Left ventricle myocardium inferior (tissue), 1 donor: ENCODE measurements around the gene HPGD. TPM values are rescaled to one million over a fixed set of nuclear protein-coding genes. Genes with fewer than 3 reads are reported as not detected.

Experiments used
- DNase-seq: peaks from one replicate; pipeline ENCODE4 v3.0.0-alpha.2; 2020
- H3K27ac ChIP-seq: fragments of 200-600 bp; replicated peaks from 2 replicates; pipeline ENCODE4 v1.8.0; 2021
- H3K27me3 ChIP-seq: fragments of 200-600 bp; 2 replicates; pipeline ENCODE4 v1.8.0; 2021; ENCODE audit warnings: low read depth
- H3K36me3 ChIP-seq: fragments of 200-600 bp; 2 replicates; pipeline ENCODE4 v1.8.0; 2021
- H3K4me1 ChIP-seq: fragments of 200-600 bp; 2 replicates; pipeline ENCODE4 v1.8.0; 2021
- H3K4me3 ChIP-seq: fragments of 200-600 bp; 2 replicates; pipeline ENCODE4 v1.8.0; 2021; ENCODE audit warnings: mild to moderate bottlenecking, moderate library complexity
- H3K9me3 ChIP-seq: fragments of 200-600 bp; replicated peaks from 2 replicates; pipeline ENCODE4 v1.8.0; 2021
- CTCF ChIP-seq: fragments of 200-600 bp; IDR thresholded peaks from 2 replicates; pipeline ENCODE4 v1.8.0; 2021; ENCODE audit warnings: antibody characterized with exemption, mild to moderate bottlenecking, borderline replicate concordance
- intact Hi-C: fragments of 100-400 bp; cut with micrococcal nuclease; formaldehyde crosslinking; loops from one replicate; pipeline ENCODE4 v1.11.0; 2022
- total RNA-seq: library from RNA; stranded (reverse); fragmentation: NEBNext Ultra II Directional; extraction: Animal tissue kit (Norgen Biotek cat#: 25700); gene quantifications from one replicate; pipeline ENCODE4 v1.2.1, GENCODE V29; 2021
- donor health status: DM: no; HTN: yes; CAD: no; lungs with severe emphysema.

Gene HPGD
- total RNA-seq, 1 donor from 2014 or later, result 1.4 TPM

- H3K4me3 ChIP-seq, result no peak overlapping the region
- no peak for DNase-seq
- H3K27me3 ChIP-seq, result no peaks in the 10 kb centered on the region
- no peak for TF ChIP-seq CTCF
- intact Hi-C loops, result no loop called here
- no peaks in the 10 kb centered on the region for H3K9me3 ChIP-seq
- no peak overlapping the region for H3K27ac ChIP-seq
- no peaks in the 10 kb centered on the region for H3K36me3 ChIP-seq
- no peaks in the 10 kb centered on the region for H3K4me1 ChIP-seq
Observed at GRCh38 chr4:174450786-174451125, 71.5 kb downstream of the HPGD start.

DNA sequence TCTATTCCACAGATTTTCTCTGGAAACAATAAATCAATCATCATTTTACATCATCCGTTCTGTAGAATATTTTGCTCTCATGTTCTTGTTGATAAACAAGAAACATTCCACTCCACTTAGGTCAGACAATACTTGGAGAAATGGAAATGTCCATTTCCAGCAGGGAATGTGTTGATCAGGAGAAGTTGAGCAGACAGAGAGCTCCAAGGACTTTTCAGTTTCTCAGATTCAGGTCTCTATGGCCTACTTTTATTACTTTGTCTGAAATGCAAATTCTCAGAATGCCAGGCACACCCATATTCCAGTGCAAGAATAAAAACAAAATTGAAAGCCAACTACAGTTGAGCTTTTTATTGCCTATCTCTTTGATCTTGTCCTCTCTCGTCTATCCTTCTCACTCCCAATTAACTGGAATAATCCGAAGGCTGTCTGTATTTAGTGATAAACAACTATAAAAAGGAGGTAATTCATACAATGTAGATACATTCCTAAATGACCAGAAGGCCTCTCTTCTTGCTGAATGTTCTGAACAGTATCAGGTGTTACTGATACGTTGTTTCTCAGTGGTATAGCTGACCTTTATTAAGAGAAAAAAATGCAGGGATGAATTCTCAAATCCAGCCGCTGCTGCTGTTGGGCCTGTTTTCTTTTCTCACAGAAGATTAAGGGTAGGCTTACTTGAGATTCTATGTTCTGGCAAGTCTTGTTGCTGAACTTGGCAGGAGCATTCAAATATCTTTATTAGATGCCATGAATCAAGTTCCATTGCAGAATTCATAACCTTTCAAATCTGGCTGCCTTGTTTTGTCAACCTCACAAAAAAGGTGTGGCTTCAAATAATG is 72.1 kb downstream of the HPGD start:
- Histone ChIP-seq H3K9me3 (no peaks in the 10 kb centered on the region), H3K36me3 (no peaks in the 10 kb centered on the region), H3K4me3 (no peak overlapping the region), H3K4me1 (no peaks in the 10 kb centered on the region), H3K27me3 (no peaks in the 10 kb centered on the region), H3K27ac (no peak overlapping the region)
- no peak for DNase-seq
- intact Hi-C loops, result no loop called here
- TF ChIP-seq CTCF, result no peak

GRCh38 chr4:174449152-174449551 is 73.1 kb downstream of the HPGD start:
- no peak for DNase-seq
- intact Hi-C loops, result no loop called here
- Histone ChIP-seq H3K27ac (no peak overlapping the region), H3K4me1 (no peaks in the 10 kb centered on the region), H3K27me3 (no peaks in the 10 kb centered on the region), H3K9me3 (no peaks in the 10 kb centered on the region), H3K4me3 (no peak overlapping the region), H3K36me3 (no peaks in the 10 kb centered on the region)
- TF ChIP-seq CTCF, result no peak

GRCh38 chr4:174444390-174444789 is 77.9 kb downstream of the HPGD start:
- Histone ChIP-seq H3K4me1 (no peaks in the 10 kb centered on the region), H3K9me3 (peaks cover 11% of the 10 kb centered on the region), H3K36me3 (no peaks in the 10 kb centered on the region), H3K27me3 (no peaks in the 10 kb centered on the region), H3K4me3 (no peak overlapping the region), H3K27ac (no peak overlapping the region)
- DNase-seq, result no peak
- intact Hi-C loops, result no loop called here
- TF ChIP-seq CTCF, result no peak

Other genes starting within 250 kb of the HPGD start
- gene FBXO8, start 238.8 kb downstream of the HPGD start, total RNA-seq, result 29.5 TPM
- gene CEP44, start 238.6 kb downstream of the HPGD start, total RNA-seq, result 11.2 TPM